Muscle of leg (tissue), 11 donors: ENCODE measurements around the gene BTG1. TPM values are rescaled to one million over a fixed set of nuclear protein-coding genes. Genes with fewer than 3 reads are reported as not detected.

Source experiments
- DNase-seq: peaks from one replicate; pipeline ENCODE4 v3.0.0; 2013
- H3K27ac ChIP-seq: one replicate; pipeline ENCODE4 v1.5.1; 2013; ENCODE audit warnings: mild to moderate bottlenecking, low read length, control low read depth
- H3K27me3 ChIP-seq: one replicate; pipeline ENCODE4 v1.6.1; 2013; ENCODE audit warnings: low read length; ENCODE audit not compliant: control insufficient read depth, insufficient read depth
- H3K36me3 ChIP-seq: one replicate; pipeline ENCODE4 v1.6.1; 2013; ENCODE audit warnings: low read length; ENCODE audit not compliant: control insufficient read depth, insufficient read depth
- H3K4me1 ChIP-seq: one replicate; pipeline ENCODE4 v1.6.1; 2013; ENCODE audit warnings: low read length; ENCODE audit not compliant: control insufficient read depth, insufficient read depth
- H3K4me3 ChIP-seq: one replicate; pipeline ENCODE4 v1.5.1; 2013; ENCODE audit warnings: low read length, control low read depth
- H3K9me3 ChIP-seq: replicated peaks from 2 replicates; pipeline ENCODE4 v1.6.1; 2013; ENCODE audit warnings: low read depth, low read length; ENCODE audit not compliant: control insufficient read depth
- WGBS: methylation state at CpG from one replicate; pipeline ENCODE4 v1.1.5; 2013; ENCODE audit warnings: missing lambda C conversion rate; ENCODE audit not compliant: insufficient coverage; 5-methylcytosine and 5-hydroxymethylcytosine counted together
- polyA plus RNA-seq, 8 donors: library from polyadenylated mRNA; unstranded; fragments of 120-200 nt; gene quantifications; one replicate each; pipeline versions ENCODE4 v1.2.1 to v1.2.3, GENCODE V29; 2013; ENCODE audit warnings: inconsistent platforms in 1 of 8, low replicate concordance in 1 of 8; ENCODE audit not compliant: insufficient read length in 8 of 8, insufficient read depth in 1 of 8
- total RNA-seq: library from RNA; stranded (reverse); fragments of 120-200 nt; gene quantifications from one replicate; pipeline ENCODE4 v1.2.4, GENCODE V29; 2013

The BTG1 gene
- total and polyA plus RNA-seq, 9 donors = 19.5 to 70.6 (median 60.8) TPM

- peaks cover 4% of the 10 kb centered on the region for H3K9me3 ChIP-seq
- H3K4me3 ChIP-seq = no peak overlapping the region
- no peak for DNase-seq
- H3K27me3 ChIP-seq = no peaks in the 10 kb centered on the region
- H3K4me1 ChIP-seq = no peaks in the 10 kb centered on the region
- no peak overlapping the region for H3K27ac ChIP-seq
- no peaks in the 10 kb centered on the region for H3K36me3 ChIP-seq
- 86% methylated on average over 1 of the region's 2 CpGs for WGBS
These were observed 37.9 kb upstream of the BTG1 start for GRCh38 chr12:92183575-92183974.

GRCh38 chr12:92178340-92178739 is 32.7 kb upstream of the BTG1 start:
- no peak overlapping the region for H3K4me3 ChIP-seq
- no peaks in the 10 kb centered on the region for H3K36me3 ChIP-seq
- H3K9me3 ChIP-seq = no peaks in the 10 kb centered on the region
- no peak for DNase-seq
- no peak overlapping the region for H3K27ac ChIP-seq
- no peaks in the 10 kb centered on the region for H3K27me3 ChIP-seq
- WGBS = no CpG with 5 or more reads among the region's 1 CpG
- H3K4me1 ChIP-seq = no peaks in the 10 kb centered on the region

GRCh38 chr12:92176646-92177045 is 31.0 kb upstream of the BTG1 start:
- Histone ChIP-seq H3K36me3 (no peaks in the 10 kb centered on the region), H3K9me3 (no peaks in the 10 kb centered on the region), H3K27me3 (no peaks in the 10 kb centered on the region), H3K27ac (no peak overlapping the region), H3K4me3 (no peak overlapping the region), H3K4me1 (peaks cover 2% of the 10 kb centered on the region)
- 95% methylated on average over 4 of the region's 10 CpGs for WGBS
- DNase-seq = no peak

- Histone ChIP-seq H3K27me3 (no peaks in the 10 kb centered on the region), H3K4me1 (peaks cover 2% of the 10 kb centered on the region), H3K27ac (no peak overlapping the region), H3K36me3 (no peaks in the 10 kb centered on the region), H3K4me3 (no peak overlapping the region), H3K9me3 (no peaks in the 10 kb centered on the region)
- DNase-seq = no peak
- no CpG with 5 or more reads among the region's 3 CpGs for WGBS
These were observed 30.3 kb upstream of the BTG1 start for GRCh38 chr12:92175961-92176360.

GRCh38 chr12:92170050-92170449 is 24.4 kb upstream of the BTG1 start:
- H3K27ac ChIP-seq = no peak overlapping the region
- H3K27me3 ChIP-seq = no peaks in the 10 kb centered on the region
- H3K9me3 ChIP-seq = no peaks in the 10 kb centered on the region
- no peak overlapping the region for H3K4me3 ChIP-seq
- DNase-seq = no peak
- peaks cover 2% of the 10 kb centered on the region for H3K4me1 ChIP-seq
- H3K36me3 ChIP-seq = no peaks in the 10 kb centered on the region

GRCh38 chr12:92167075-92167474 is 21.4 kb upstream of the BTG1 start:
- no peak overlapping the region for H3K4me3 ChIP-seq
- H3K4me1 ChIP-seq = no peaks in the 10 kb centered on the region
- DNase-seq = no peak
- WGBS = 43% methylated on average over 1 of the region's 2 CpGs
- no peaks in the 10 kb centered on the region for H3K36me3 ChIP-seq
- no peak overlapping the region for H3K27ac ChIP-seq
- no peaks in the 10 kb centered on the region for H3K27me3 ChIP-seq
- H3K9me3 ChIP-seq = no peaks in the 10 kb centered on the region

GRCh38 chr12:92164712-92165111 is 19.1 kb upstream of the BTG1 start:
- H3K27me3 ChIP-seq = no peaks in the 10 kb centered on the region
- H3K4me3 ChIP-seq = no peak overlapping the region
- H3K36me3 ChIP-seq = no peaks in the 10 kb centered on the region
- H3K27ac ChIP-seq = no peak overlapping the region
- no peaks in the 10 kb centered on the region for H3K4me1 ChIP-seq
- H3K9me3 ChIP-seq = no peaks in the 10 kb centered on the region
- DNase-seq = no peak
- WGBS = no CpG with 5 or more reads among the region's 1 CpG

- no peak overlapping the region for H3K4me3 ChIP-seq
- DNase-seq = no peak
- WGBS = no CpG with 5 or more reads among the region's 1 CpG
- no peaks in the 10 kb centered on the region for H3K4me1 ChIP-seq
- H3K36me3 ChIP-seq = no peaks in the 10 kb centered on the region
- H3K27ac ChIP-seq = no peak overlapping the region
- H3K27me3 ChIP-seq = no peaks in the 10 kb centered on the region
- H3K9me3 ChIP-seq = no peaks in the 10 kb centered on the region
These were observed 16.4 kb upstream of the BTG1 start for GRCh38 chr12:92162079-92162478.

GRCh38 chr12:92158796-92159439 is 13.3 kb upstream of the BTG1 start:
- DNase-seq = no peak
- H3K4me3 ChIP-seq = no peak overlapping the region
- H3K36me3 ChIP-seq = no peaks in the 10 kb centered on the region
- no peaks in the 10 kb centered on the region for H3K27me3 ChIP-seq
- H3K4me1 ChIP-seq = no peaks in the 10 kb centered on the region
- WGBS = no CpG with 5 or more reads among the region's 6 CpGs
- no peaks in the 10 kb centered on the region for H3K9me3 ChIP-seq
- no peak overlapping the region for H3K27ac ChIP-seq

GRCh38 chr12:92156704-92157395 is 11.2 kb upstream of the BTG1 start:
- Histone ChIP-seq H3K27me3 (no peaks in the 10 kb centered on the region), H3K36me3 (no peaks in the 10 kb centered on the region), H3K4me3 (no peak overlapping the region), H3K27ac (no peak overlapping the region), H3K4me1 (no peaks in the 10 kb centered on the region), H3K9me3 (no peaks in the 10 kb centered on the region)
- no peak for DNase-seq
- 94% methylated on average over 6 of the region's 6 CpGs for WGBS
